Ureter (tissue), 1 donor: ENCODE data around the gene SAMD10. TPM values are rescaled to one million over a fixed set of nuclear protein-coding genes. Genes with fewer than 3 reads are reported as not detected.
A peak's percentile ranks its signal among the peaks of the same experiment; 100 is the strongest.
"Not testable (repeated sequence)": the region's sequence is repeated elsewhere in the genome, so short reads cannot be mapped to it uniquely, and the experiment has no call there.

ENCODE experiments used
- DNase-seq: peaks from one replicate; pipeline ENCODE4 v3.0.0-alpha.2; 2020; ENCODE audit warnings: low spot score
- total RNA-seq: library from RNA; stranded (reverse); gene quantifications from one replicate; pipeline ENCODE4 v1.2.4, GENCODE V29; 2023
- donor health status: DM: yes; HTN: yes; CAD: no.

SAMD10 gene
- total RNA-seq, 1 donor from 2014 or later, result 17.4 TPM

- DNase-seq, result peak; percentile 51
Measured at GRCh38 chr20:63968928-63969760, 10.3 kb downstream of the SAMD10 start.

- DNase-seq, result no peak
Measured at GRCh38 chr20:63968136-63968927, 11.1 kb downstream of the SAMD10 start.

DNA sequence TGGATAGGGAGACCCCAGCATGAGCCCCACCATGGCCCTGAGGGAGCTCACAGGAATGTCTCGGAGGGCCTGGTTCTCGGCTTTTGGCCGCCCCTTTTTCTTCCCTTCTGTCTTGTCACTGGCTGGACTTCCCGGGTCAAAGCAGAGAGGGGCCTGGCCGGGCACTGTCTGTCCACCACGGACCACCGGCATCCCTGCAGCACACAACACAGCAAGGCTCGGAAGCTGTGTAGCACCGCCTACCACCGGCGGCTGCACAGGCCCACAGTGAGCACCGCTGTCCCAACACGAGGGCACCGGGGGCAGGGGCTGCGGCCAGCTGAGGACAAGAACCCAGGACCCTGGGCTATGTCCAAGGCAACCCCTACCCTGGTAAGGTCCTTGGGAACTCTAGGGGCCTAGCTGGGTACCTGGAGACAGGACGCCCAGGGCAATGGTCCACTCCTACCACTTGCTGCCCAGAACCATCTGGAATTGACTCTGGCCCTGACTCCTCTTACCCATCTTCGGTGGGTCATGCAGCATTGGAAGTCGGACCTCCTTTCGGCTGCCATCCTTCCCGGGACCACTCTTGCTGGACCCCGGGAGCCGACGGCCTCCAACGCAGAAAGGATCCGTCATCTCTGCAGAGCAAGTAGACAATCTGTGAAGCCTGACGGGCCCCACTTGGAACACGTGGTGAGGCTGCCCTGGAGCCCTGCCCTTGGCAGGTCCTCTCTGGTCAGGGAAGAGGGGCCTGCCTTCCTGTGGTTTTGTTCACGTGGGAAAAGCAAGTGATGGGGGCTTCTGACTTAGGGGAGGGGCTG is 11.9 kb downstream of the SAMD10 start:
- no peak for DNase-seq

GRCh38 chr20:63966944-63967322 is 12.5 kb downstream of the SAMD10 start:
- DNase-seq, result no peak

DNA sequence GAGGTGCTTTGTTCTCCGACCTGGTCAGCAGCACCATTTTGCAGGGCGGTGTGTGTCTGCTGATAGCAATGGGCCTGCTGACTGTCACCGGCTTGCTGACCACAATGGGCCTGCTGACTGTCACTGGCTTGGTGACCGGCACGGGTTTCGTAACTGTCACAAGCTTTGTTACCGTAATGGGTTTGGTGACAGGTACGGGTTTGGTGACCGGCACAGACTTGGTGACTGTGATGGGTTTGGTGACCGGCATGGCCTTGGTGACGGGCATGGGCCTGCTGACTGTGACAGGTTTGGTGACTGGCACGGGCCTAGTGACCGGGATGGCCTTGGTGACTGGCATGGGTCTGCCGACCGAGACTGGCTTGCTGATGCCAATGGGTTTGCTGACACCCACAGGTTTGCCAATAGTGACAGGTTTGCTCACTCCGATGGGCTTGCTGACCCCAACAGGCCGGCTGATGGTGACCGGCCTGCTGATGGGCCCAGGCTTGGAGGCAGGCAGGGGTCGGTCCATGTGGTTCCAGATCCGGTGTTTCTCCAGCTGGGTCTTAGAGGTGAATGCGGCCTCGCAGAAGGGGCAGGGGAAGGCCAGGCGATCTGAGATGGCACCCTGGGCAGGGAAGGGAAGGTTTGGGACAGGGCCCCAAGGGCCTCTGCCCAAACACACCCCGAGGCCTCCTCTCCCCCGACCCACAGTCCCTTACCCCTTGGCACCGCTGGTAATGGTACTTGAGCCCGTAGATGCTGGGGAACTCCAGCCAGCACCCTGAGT is 13.1 kb downstream of the SAMD10 start:
- no peak for DNase-seq

DNA sequence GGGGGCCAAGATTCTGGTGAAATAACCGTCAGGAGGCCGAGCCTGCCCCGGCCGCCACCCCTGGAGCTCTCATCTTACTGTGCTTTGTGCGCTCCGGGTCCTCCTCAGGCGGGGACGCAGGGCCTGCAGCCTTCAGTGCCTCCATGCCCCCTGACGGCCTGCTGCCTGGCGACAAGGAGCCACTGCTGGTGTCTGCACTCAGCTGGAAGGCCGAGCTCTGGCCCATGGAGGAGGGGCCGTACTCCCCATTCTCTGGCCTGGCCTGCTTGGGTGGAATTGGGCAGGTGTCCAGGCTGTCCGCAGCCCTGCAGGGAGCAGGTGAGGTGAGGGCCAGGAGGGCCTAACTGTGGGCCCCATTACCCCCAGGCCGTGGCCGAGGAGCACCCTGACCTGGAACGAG is 15.0 kb downstream of the SAMD10 start:
- DNase-seq, result no peak

- no peak for DNase-seq
Measured at GRCh38 chr20:63963784-63964301, 15.6 kb downstream of the SAMD10 start.

- DNase-seq, result no peak
Measured at GRCh38 chr20:63963348-63963741, 16.1 kb downstream of the SAMD10 start.

- no peak for DNase-seq
Measured at GRCh38 chr20:63962426-63963347, 16.8 kb downstream of the SAMD10 start.

DNA sequence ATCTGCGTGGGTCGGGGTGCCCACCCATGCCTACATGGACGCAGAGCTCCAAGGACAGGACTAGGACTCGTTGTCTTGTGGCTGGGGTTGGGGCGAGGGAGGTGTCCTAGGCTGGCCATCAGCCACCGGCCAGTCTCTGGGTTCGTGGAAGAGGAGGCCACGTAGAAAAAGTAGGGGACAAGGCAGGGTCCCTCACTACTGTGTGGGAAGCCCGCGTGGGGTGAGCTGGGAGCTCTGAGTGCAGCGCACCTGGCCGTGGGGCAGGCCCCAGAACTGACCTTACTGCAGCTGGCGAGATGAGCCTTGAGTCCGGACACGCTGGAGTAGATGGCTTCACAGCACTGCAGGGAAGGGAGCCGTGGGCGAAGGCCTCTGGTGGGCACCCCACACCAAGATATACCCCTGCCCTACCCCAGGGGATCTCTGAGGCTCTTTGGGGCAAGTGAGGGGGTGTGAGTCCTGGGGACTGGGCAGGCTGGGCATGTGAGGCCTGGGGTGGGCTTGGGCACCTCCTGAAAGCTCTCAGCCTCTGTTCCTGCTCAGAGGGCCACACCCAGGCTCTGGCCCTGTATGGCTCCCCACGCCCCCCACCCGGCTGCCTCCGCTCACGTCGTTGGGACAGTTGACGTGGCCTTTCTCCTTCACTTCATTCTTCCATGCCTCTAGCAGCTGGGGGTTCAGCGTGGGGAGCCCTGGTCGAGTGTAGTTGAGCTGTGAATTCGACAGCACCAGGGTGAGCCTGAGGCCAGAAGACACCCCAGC is 17.6 kb downstream of the SAMD10 start:
- no peak for DNase-seq

GRCh38 chr20:63960654-63961621 is 18.5 kb downstream of the SAMD10 start:
- DNase-seq, result not testable (repeated sequence)

DNA sequence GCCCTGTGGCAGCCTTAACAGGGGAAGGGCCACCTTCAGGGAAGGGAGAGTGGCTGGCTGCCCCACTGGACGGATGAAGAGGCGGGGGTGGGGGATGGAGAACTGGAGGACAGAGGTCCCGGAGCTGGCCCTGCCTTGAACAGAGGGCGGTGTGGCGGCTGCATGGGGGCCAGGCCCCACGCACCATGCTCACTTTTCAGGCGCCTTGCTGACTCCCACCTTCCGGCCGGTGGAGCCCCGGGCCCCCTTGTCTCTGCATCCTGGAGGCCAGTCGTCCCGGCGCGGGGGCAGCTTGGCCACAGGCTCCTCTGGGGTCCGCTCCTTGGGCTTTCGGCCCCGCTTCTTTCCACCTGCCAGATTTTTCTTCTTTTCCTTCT is 19.8 kb downstream of the SAMD10 start:
- no peak for DNase-seq

GRCh38 chr20:63958964-63959698 is 20.3 kb downstream of the SAMD10 start:
- DNase-seq, result no peak

- DNase-seq, result no peak
Measured at GRCh38 chr20:63958471-63958870, 21.0 kb downstream of the SAMD10 start.

- DNase-seq, result no peak
Measured at GRCh38 chr20:63957690-63958441, 21.6 kb downstream of the SAMD10 start.

DNA sequence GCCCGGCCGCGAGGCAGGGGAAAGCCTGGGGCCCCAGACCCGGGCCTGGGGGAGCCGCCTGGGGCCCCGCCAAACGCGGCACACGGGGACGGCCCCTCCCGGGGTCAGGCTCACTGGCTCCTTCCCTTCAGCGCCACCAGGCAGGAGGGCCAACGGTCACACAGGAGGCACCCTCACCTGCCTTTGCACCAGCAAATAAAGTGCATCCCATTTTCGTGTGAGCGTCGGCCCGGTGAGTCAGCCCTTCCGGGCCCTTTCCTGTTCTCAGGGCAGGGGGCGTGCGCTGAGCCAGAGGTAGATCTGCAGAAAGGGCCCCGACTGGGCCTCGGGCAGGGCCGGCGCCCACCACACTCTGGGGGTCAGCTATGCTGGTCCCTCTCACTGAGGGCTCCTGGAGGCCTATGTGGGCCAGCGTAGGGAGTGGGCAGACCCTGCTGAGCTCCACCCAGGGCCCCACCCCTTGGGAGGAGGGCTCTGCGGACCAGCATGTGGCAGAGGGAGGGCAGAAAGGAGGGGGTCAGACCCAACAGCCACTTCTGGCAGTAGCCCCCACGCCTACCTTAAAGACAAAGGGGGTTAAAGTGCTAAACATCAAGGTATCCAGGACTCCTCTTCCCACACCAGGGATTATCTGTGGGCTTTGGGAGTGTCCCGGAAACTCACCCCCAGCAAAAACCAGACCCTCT is 22.3 kb downstream of the SAMD10 start:
- no peak for DNase-seq
